ENCODE data around the gene CYBA.

DNA sequence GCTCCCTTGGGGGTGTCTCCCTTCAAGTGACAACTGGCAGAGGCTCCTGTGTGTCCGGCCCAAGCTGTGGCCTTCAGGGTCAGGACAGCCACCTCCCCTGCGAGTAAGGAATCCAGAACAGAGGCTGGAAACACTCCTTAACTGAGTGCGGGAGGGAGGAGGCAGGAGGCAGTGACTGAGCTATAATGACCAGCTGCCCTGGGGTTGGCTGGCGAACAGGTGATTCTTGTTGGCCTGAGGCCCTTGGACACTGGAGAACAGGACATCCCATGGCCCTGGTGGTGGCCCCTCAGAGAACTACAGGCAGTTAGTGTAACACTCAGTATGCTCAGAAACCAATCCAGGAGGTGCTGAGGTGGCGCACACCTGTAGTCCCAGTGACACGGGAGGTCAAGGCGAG lies 44.9 kb upstream of the CYBA start:
- TF ChIP-seq YY1 (IDR thresholded peaks at IDR 0.05; ENCODE audit: insufficient read depth, insufficient replicate concordance, low read depth, low read length) (no peak), POLR2AphosphoS5 (IDR thresholded peaks at IDR 0.05; ENCODE audit: low read depth, low read length) (no peak), HNF4A (CRISPR knock-in tag; IDR thresholded peaks at IDR 0.05) (no peak)
- TF ChIP-seq, protein P1, sequence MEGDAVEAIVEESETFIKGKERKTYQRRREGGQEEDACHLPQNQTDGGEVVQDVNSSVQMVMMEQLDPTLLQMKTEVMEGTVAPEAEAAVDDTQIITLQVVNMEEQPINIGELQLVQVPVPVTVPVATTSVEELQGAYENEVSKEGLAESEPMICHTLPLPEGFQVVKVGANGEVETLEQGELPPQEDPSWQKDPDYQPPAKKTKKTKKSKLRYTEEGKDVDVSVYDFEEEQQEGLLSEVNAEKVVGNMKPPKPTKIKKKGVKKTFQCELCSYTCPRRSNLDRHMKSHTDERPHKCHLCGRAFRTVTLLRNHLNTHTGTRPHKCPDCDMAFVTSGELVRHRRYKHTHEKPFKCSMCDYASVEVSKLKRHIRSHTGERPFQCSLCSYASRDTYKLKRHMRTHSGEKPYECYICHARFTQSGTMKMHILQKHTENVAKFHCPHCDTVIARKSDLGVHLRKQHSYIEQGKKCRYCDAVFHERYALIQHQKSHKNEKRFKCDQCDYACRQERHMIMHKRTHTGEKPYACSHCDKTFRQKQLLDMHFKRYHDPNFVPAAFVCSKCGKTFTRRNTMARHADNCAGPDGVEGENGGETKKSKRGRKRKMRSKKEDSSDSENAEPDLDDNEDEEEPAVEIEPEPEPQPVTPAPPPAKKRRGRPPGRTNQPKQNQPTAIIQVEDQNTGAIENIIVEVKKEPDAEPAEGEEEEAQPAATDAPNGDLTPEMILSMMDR (CRISPR knock-in tag; IDR thresholded peaks at IDR 0.05) = no peak
- TF ChIP-seq, protein P2, sequence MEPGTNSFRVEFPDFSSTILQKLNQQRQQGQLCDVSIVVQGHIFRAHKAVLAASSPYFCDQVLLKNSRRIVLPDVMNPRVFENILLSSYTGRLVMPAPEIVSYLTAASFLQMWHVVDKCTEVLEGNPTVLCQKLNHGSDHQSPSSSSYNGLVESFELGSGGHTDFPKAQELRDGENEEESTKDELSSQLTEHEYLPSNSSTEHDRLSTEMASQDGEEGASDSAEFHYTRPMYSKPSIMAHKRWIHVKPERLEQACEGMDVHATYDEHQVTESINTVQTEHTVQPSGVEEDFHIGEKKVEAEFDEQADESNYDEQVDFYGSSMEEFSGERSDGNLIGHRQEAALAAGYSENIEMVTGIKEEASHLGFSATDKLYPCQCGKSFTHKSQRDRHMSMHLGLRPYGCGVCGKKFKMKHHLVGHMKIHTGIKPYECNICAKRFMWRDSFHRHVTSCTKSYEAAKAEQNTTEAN (CRISPR knock-in tag; conservative IDR thresholded peaks at IDR 0.05) = no peak
